ENCODE data around the gene MCF2L. TPM values are rescaled to one million over a fixed set of nuclear protein-coding genes. Genes with fewer than 3 reads are reported as not detected.

The MCF2L gene
- total RNA-seq, 4 donors from 2014 or later, result 10.2 to 25.4 (median 16.9) TPM

- intact Hi-C loops (cut with DNase I), result no loop called here
- DNase-seq, result no peak
Observed at GRCh38 chr13:112957295-112957677, 11.7 kb upstream of the MCF2L start.

GRCh38 chr13:112958127-112958989 is 10.7 kb upstream of the MCF2L start:
- Histone ChIP-seq H3K9me3 (no peaks in the 10 kb centered on the region), H3K4me1 (peaks cover 0 to 10% (median 0%) of the 10 kb centered on the region in 3 donors), H3K36me3 (no peaks in the 10 kb centered on the region), H3K4me3 (no peak overlapping the region), H3K27me3 (peaks cover 0 to 25% (median 0%) of the 10 kb centered on the region in 4 donors), H3K27ac (peak overlapping the region; percentile 30 to 75 (median 50))
- no peak for DNase-seq
- no peak for TF ChIP-seq CTCF (IDR thresholded peaks at IDR 0.05)
- TF ChIP-seq POLR2A (IDR thresholded peaks at IDR 0.05), result no peak
- intact Hi-C loops (cut with DNase I), result no loop called here
- WGBS, 2 donors, result 77 to 79% methylated on average over 15 to 21 of the region's 29 CpGs

More at GRCh38 chr13:112957295-112957677, 11.7 kb upstream of the MCF2L start:
- WGBS, 2 donors, result 80 to 87% methylated on average over 11 to 12 of the region's 12 CpGs
- Histone ChIP-seq H3K4me3 (no peak overlapping the region), H3K9me3 (no peaks in the 10 kb centered on the region), H3K27me3 (peaks cover 0 to 27% (median 0%) of the 10 kb centered on the region in 4 donors), H3K27ac (no peak overlapping the region), H3K36me3 (no peaks in the 10 kb centered on the region), H3K4me1 (peaks cover 0 to 10% (median 0%) of the 10 kb centered on the region in 3 donors)
- no peak for TF ChIP-seq POLR2A (IDR thresholded peaks at IDR 0.05)
- TF ChIP-seq CTCF (IDR thresholded peaks at IDR 0.05), result no peak

- peaks cover 0 to 10% (median 0%) of the 10 kb centered on the region in 3 donors for H3K4me1 ChIP-seq
- no peaks in the 10 kb centered on the region for H3K9me3 ChIP-seq
- H3K36me3 ChIP-seq, result no peaks in the 10 kb centered on the region
- peak overlapping the region in 3 of 4 donors; percentile 30 to 75 (median 71) for H3K27ac ChIP-seq
- TF ChIP-seq POLR2A (IDR thresholded peaks at IDR 0.05) (no peak), CTCF (IDR thresholded peaks at IDR 0.05) (no peak)
- WGBS, 2 donors, result 57 to 63% methylated on average over 10 to 11 of the region's 11 CpGs
- H3K4me3 ChIP-seq, result no peak overlapping the region
- H3K27me3 ChIP-seq, result peaks cover 0 to 17% (median 0%) of the 10 kb centered on the region in 4 donors
- no peak for DNase-seq
- intact Hi-C loops (cut with DNase I), result no loop called here
Observed at GRCh38 chr13:112959206-112959605, 9.8 kb upstream of the MCF2L start.

GRCh38 chr13:112959701-112960542 is 9.1 kb upstream of the MCF2L start:
- no peaks in the 10 kb centered on the region for H3K9me3 ChIP-seq
- H3K27me3 ChIP-seq, result peaks cover 0 to 12% (median 0%) of the 10 kb centered on the region in 4 donors
- H3K36me3 ChIP-seq, result no peaks in the 10 kb centered on the region
- WGBS, 2 donors, result 82 to 85% methylated on average over 11 to 19 of the region's 30 CpGs
- H3K4me1 ChIP-seq, result peaks cover 0 to 10% (median 0%) of the 10 kb centered on the region in 3 donors
- intact Hi-C loops (cut with DNase I), result no loop called here
- TF ChIP-seq CTCF (IDR thresholded peaks at IDR 0.05) (no peak), POLR2A (IDR thresholded peaks at IDR 0.05) (no peak)
- H3K27ac ChIP-seq, result peak overlapping the region in 2 of 4 donors; percentile 66 to 71
- H3K4me3 ChIP-seq, result no peak overlapping the region
- DNase-seq, result no peak
